Neural crest cell (in vitro differentiated cells): Measurements from ENCODE around the gene PRDM16. TPM values are rescaled to one million over a fixed set of nuclear protein-coding genes. Genes with fewer than 3 reads are reported as not detected.

Source experiments
- DNase-seq: peaks from one replicate; pipeline ENCODE4 v3.0.0; 2021; ENCODE audit warnings: low read depth, mixed read lengths, low spot score
- H3K27ac Mint-ChIP-seq: one replicate; pipeline ENCODE4 v1.8.0; 2021; ENCODE audit warnings: mild to moderate bottlenecking, mixed read lengths; ENCODE audit not compliant: unreplicated experiment
- H3K27me3 Mint-ChIP-seq: 2 replicates; pipeline ENCODE4 v1.8.0; 2021; ENCODE audit warnings: low read depth, mild to moderate bottlenecking, mixed read lengths
- H3K36me3 Mint-ChIP-seq: 2 replicates; pipeline ENCODE4 v1.8.0; 2021; ENCODE audit warnings: low read depth, mild to moderate bottlenecking, mixed read lengths
- H3K4me1 Mint-ChIP-seq: 2 replicates; pipeline ENCODE4 v1.8.0; 2021; ENCODE audit warnings: mixed read lengths
- H3K4me3 Mint-ChIP-seq: one replicate; pipeline ENCODE4 v1.8.0; 2021; ENCODE audit warnings: mild to moderate bottlenecking, mixed read lengths
- H3K9me3 Mint-ChIP-seq: 2 replicates; pipeline ENCODE4 v1.8.0; 2021; ENCODE audit warnings: mixed read lengths
- total RNA-seq: library from RNA; stranded (reverse); gene quantifications from 2 replicates; pipeline ENCODE4 v1.2.1, GENCODE V29; 2021
- TF ChIP-seq, protein P1 (sequence below): fragments of 200-600 bp; sonication (generic); conservative IDR thresholded peaks from 2 replicates; pipeline ENCODE4 v1.5.0; 2021; ENCODE audit warnings: antibody characterized with exemption, mild to moderate bottlenecking

PRDM16 gene
- total RNA-seq, 1 donor from 2014 or later, result 11.7 TPM

DNA sequence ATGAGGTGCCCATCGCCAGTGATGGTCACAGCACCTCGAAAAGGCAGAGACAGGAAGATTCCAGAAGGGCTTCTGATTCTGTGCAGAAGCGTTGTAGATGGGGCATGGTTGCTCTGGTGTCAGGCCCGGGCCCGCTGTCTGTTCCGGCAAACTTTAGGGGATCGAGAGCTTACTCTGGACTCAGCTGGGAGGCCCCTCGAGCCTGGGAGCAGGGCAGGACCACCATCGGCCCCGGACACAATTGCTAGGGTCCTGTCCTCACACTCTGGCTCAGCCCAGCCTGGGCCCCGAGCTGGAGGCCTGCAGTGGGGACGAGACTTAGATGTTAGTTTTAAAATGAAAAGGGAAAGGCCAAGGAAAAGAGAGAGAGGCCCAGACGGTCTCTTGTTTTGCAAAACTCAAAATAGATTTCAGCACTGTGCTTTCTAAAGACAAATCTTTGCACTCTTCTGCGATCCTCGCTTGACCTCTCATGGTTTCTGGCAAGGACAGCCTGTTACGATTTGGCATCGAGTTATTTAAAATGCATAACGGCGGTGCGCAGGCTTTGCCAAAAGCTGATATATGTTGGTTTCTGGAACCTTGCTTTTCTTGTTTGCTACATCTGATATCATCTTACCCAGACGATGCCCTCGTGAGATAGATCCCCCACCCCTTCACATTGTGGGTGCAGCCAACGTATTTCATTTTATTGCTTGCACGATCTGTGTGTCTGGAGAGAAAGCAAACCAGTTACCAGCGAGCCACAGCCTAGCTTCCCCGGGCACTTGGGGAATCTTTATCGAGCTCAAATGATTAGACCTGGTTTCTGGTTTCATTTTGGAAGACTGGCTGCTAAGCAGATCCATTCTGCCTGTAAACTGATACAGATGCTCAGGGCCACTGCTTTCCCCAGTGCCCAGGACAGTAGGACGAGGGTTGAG, 58.0 kb downstream of the PRDM16 start:
- H3K27me3 Mint-ChIP-seq, result no peaks in the 10 kb centered on the region
- no peak for DNase-seq
- H3K4me1 Mint-ChIP-seq, result peaks cover 55% of the 10 kb centered on the region
- no peaks in the 10 kb centered on the region for H3K9me3 Mint-ChIP-seq
- H3K27ac Mint-ChIP-seq, result no peak overlapping the region
- no peak overlapping the region for H3K4me3 Mint-ChIP-seq
- no peaks in the 10 kb centered on the region for H3K36me3 Mint-ChIP-seq
- TF ChIP-seq, protein P1, sequence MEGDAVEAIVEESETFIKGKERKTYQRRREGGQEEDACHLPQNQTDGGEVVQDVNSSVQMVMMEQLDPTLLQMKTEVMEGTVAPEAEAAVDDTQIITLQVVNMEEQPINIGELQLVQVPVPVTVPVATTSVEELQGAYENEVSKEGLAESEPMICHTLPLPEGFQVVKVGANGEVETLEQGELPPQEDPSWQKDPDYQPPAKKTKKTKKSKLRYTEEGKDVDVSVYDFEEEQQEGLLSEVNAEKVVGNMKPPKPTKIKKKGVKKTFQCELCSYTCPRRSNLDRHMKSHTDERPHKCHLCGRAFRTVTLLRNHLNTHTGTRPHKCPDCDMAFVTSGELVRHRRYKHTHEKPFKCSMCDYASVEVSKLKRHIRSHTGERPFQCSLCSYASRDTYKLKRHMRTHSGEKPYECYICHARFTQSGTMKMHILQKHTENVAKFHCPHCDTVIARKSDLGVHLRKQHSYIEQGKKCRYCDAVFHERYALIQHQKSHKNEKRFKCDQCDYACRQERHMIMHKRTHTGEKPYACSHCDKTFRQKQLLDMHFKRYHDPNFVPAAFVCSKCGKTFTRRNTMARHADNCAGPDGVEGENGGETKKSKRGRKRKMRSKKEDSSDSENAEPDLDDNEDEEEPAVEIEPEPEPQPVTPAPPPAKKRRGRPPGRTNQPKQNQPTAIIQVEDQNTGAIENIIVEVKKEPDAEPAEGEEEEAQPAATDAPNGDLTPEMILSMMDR, result no peak

DNA sequence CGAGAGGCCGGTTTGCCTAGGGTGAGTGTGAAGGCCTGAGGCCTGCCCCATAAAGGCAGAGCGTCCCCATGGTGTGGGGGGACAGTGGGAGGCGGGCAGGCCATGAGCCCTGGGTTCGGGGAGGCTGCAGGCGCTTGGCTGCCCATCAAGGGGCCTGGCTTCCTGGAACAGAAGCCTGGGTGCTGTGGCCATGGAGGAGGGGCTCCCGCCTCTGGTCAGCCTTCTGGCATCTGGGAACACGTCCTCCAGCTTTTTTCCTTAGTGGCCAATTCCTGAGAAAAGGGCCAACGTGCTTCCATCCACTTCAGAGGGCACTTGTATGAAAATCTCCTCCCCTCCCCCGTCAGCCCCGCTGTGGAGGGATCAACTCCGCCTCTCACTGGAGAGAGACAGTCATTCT, 58.7 kb downstream of the PRDM16 start:
- Mint-ChIP-seq H3K9me3 (no peaks in the 10 kb centered on the region), H3K36me3 (no peaks in the 10 kb centered on the region), H3K4me3 (no peak overlapping the region), H3K27ac (peak overlapping the region; percentile 41), H3K27me3 (no peaks in the 10 kb centered on the region), H3K4me1 (peaks cover 49% of the 10 kb centered on the region)
- no peak for DNase-seq
- TF ChIP-seq, protein P1, result no peak

DNA sequence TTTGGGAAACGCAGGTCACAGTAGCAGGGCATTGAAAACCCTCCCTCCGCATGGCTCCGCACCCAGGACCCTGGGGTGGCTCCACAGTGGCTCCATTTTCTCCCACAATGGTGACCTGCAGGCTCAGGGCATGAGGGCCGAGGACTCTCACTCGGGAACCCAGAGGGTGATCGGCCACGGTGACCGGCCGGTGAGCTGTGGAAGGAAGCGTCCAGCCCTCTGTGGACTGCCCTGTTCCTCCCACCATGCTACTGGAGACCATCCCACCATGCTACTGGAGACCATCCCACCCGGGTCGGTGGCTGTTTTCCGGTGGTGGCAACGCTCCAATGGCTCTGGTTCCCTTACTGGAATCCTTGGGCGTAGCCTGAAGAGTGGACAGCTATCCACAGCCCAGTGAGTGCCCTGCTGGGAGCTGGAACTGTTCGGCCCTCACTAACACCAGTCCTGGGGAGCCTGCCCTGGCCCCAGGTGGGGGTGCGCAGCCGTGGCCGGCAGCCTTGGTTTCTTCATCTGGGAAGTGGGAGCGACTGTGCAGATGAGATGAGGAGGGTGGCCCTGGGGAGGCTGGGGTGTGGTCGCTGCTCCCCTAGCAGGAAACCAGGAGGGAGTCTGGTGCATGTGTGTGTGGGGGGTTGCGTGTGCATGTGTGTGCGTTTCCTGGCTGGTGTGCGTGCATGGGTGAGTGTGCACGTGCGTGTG, 59.6 kb downstream of the PRDM16 start:
- Mint-ChIP-seq H3K4me3 (no peak overlapping the region), H3K27me3 (no peaks in the 10 kb centered on the region), H3K27ac (peak overlapping the region; percentile 41), H3K36me3 (no peaks in the 10 kb centered on the region), H3K9me3 (no peaks in the 10 kb centered on the region), H3K4me1 (peaks cover 49% of the 10 kb centered on the region)
- TF ChIP-seq, protein P1, result no peak
- no peak for DNase-seq

DNA sequence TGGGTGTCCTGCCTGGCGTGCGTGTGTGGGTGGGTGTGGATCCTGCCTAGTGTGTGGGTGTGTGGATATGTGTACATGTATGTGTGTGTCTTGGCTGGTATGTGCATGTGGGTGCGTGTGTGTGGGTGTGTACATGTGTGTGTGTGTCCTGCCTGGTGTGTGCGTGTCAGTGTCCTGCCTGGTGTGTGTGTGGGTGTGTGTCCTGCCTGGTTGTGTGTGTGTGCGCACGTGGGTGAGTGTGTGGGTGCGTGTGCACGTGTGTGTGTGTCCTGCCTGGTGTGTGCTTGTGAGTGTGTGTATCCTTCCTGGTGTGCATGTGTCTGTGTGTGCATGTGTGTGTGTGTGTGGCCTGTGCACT, 60.1 kb downstream of the PRDM16 start:
- TF ChIP-seq, protein P1, result no peak
- Mint-ChIP-seq H3K27ac (peak overlapping the region; percentile 64), H3K27me3 (no peaks in the 10 kb centered on the region), H3K36me3 (no peaks in the 10 kb centered on the region), H3K4me1 (peaks cover 54% of the 10 kb centered on the region), H3K4me3 (no peak overlapping the region), H3K9me3 (no peaks in the 10 kb centered on the region)
- DNase-seq, result no peak

DNA sequence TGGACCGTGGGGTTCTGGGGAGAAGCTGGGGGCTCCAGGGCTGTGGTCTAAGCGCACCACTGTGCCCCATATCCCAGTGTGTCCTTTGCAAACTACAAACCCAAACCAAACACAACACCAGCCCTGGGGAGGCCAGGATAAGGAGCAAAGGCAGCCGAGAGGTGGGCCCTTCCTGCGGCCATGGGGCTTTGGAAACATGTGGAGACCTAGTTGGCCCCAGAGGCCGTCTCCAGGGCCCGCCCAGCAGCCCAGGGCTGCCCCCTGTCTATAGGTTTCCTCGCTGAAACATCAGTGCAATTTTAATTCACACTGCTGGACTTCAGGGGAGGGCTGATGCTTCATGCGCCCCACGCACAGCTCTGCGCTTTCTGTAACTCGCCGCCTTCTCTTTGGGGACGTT, 61.3 kb downstream of the PRDM16 start:
- Mint-ChIP-seq H3K4me3 (no peak overlapping the region), H3K36me3 (no peaks in the 10 kb centered on the region), H3K27ac (no peak overlapping the region), H3K9me3 (no peaks in the 10 kb centered on the region), H3K27me3 (no peaks in the 10 kb centered on the region), H3K4me1 (peaks cover 58% of the 10 kb centered on the region)
- TF ChIP-seq, protein P1, result no peak
- no peak for DNase-seq
